Endometrial microvascular endothelial cells (primary cell): Measurements from ENCODE around the gene RABGAP1L. TPM values are rescaled to one million over a fixed set of nuclear protein-coding genes. Genes with fewer than 3 reads are reported as not detected.
"Not testable (repeated sequence)": the region's sequence is repeated elsewhere in the genome, so short reads cannot be mapped to it uniquely, and the experiment has no call there.

Source experiments
- in situ Hi-C: cut with HindIII; loops from 2 replicates; pipeline ENCODE4 v1.10.0; 2017; ENCODE audit warnings: low sequenced_read_pairs, low pct_unique_long_range_greater_than_20kb; ENCODE audit errors: inconsistent ontology term
- total RNA-seq: library from RNA; depleted of rRNA; stranded (reverse); fragments of >200 nt; gene quantifications from one replicate; pipeline ENCODE4 v1.2.3, GENCODE V29; 2015; ENCODE audit errors: inconsistent ontology term

The RABGAP1L gene
- total RNA-seq, 1 donor from 2014 or later: 15.5 TPM

GRCh38 chr1:174324493-174324892, 165.2 kb downstream of the RABGAP1L start:
- in situ Hi-C loops: no loop called here

GRCh38 chr1:174324939-174325338, 165.6 kb downstream of the RABGAP1L start:
- in situ Hi-C loops: no loop called here

GRCh38 chr1:174326278-174326677, 167.0 kb downstream of the RABGAP1L start:
- in situ Hi-C loops: no loop called here

GRCh38 chr1:174333437-174333836, 174.1 kb downstream of the RABGAP1L start:
- in situ Hi-C loops: no loop called here

- in situ Hi-C loops: no loop called here
These were observed 177.8 kb downstream of the RABGAP1L start for GRCh38 chr1:174337000-174337681.

GRCh38 chr1:174340404-174340803, 181.1 kb downstream of the RABGAP1L start:
- in situ Hi-C loops: not testable (repeated sequence)

GRCh38 chr1:174344162-174344561, 184.8 kb downstream of the RABGAP1L start:
- in situ Hi-C loops: no loop called here

- in situ Hi-C loops: no loop called here
These were observed 192.8 kb downstream of the RABGAP1L start for GRCh38 chr1:174352117-174352516.

GRCh38 chr1:174352883-174353608, 193.7 kb downstream of the RABGAP1L start:
- in situ Hi-C loops: no loop called here

- in situ Hi-C loops: no loop called here
These were observed 199.0 kb downstream of the RABGAP1L start for GRCh38 chr1:174358344-174358743.

GRCh38 chr1:174358786-174359453, 199.6 kb downstream of the RABGAP1L start:
- in situ Hi-C loops: no loop called here

- in situ Hi-C loops: no loop called here
These were observed 200.1 kb downstream of the RABGAP1L start for GRCh38 chr1:174359454-174359805.

- in situ Hi-C loops: no loop called here
These were observed 205.8 kb downstream of the RABGAP1L start for GRCh38 chr1:174364996-174365736.

- in situ Hi-C loops: no loop called here
These were observed 207.6 kb downstream of the RABGAP1L start for GRCh38 chr1:174366946-174367345.

- in situ Hi-C loops: no loop called here
These were observed 208.6 kb downstream of the RABGAP1L start for GRCh38 chr1:174367892-174368291.

GRCh38 chr1:174376030-174376429, 216.7 kb downstream of the RABGAP1L start:
- in situ Hi-C loops: no loop called here

- in situ Hi-C loops: no loop called here
These were observed 232.4 kb downstream of the RABGAP1L start for GRCh38 chr1:174391716-174392115.

- in situ Hi-C loops: no loop called here
These were observed 234.6 kb downstream of the RABGAP1L start for GRCh38 chr1:174393885-174394284.

- in situ Hi-C loops: no loop called here
These were observed 237.9 kb downstream of the RABGAP1L start for GRCh38 chr1:174397261-174397660.
